GM18858 (cell line): ENCODE data around the gene MYH7.
"Not testable (repeated sequence)": the region's sequence is repeated elsewhere in the genome, so short reads cannot be mapped to it uniquely, and the experiment has no call there.

Source experiments
- ATAC-seq: cut with Tn5 transposase; IDR thresholded peaks from one replicate; pipeline ENCODE4 v1.9.1; 2021; ENCODE audit not compliant: unreplicated experiment

The MYH7 gene

DNA sequence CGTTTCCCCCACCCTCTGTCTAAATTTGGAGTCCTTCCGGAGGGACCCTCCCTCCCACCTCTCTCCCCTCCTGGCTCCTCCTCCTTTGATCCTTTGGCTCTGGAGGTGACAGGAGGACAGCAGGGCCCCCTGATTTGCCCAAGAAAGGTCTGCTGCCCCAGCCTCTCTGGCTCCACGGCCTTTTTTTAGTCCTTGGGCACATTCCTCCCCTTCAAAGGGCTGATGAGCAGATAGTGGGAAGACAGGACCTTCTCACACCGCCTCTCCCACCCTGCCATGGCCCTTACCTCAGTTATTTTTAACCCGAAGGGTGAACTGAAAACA, 27.2 kb downstream of the MYH7 start:
- no peak for ATAC-seq

DNA sequence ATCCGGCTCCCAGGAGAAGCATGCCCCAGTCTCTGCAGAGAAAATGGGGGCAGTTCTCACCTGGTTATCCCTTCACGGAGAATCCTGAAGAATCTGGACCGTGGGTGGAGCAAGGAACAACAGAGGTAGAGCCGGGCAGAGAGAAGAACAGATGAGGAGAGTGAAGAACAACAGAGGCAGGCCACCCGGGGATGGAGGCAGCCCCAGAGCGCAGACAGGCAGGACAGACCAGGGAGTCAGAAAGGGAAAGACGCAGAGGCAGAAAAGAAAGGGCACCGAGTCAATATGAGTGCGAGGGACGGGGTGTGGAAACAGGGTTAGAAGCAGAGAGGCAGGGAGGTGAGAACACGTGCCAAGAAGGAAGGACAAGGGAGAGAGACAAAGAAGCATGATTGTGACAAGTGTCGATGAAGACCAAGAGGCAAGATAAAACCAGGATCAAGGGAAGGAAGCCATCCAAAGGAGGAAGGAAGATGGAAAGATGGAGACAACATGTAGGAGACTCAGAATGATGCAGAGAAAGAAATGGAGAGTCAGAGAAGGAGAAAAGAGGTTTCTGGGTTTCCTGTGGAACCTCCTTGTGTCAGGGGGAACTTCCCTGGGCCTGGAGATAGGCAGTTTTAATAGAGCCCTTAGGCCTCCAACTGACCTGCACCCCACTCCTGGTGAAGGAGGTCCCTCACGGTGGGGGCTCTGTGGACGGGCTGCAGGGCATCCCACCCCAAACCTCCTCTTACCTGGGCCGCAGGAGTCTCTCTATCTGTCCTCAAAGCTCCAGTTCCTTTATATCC, 27.7 kb downstream of the MYH7 start, which contains the start of gene MYH6:
Gene MYH6, minus strand, starts transcription at position 758 of the 791 bp plus-strand sequence. CDS start 1,050 bp downstream, outside the sequence.
- ATAC-seq = no peak

DNA sequence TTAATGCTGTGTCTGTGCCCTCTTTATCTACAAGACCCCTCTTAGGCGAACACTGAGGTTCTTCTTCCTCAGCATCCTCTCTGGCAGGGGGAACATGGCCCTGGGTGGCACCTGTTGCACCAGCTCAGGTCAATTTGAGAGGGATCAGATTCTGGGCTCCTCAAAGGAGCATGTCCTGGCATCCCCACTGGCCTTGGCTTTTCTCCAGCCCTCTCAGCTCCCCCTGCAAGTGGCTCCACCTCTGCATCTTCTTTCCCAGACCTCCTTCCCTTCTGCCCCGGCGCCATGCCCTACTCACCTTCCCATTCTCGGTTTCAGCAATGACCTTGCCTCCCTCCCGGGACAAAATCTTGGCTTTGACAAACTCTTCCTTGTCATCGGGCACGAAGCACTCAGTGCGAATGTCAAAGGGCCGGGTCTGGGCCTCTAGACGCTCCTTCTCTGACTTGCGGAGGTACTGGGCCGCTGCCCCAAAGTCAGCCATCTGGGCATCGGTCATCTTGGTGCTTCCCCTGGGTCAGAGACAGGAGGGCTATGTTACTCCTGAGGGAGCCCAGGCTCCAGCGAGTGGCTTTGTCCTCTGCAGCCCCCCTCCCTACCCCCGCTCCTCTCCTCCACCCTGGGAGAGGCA, 28.6 kb downstream of the MYH7 start:
- no peak for ATAC-seq

GRCh38 chr14:23406244-23406643, 29.2 kb downstream of the MYH7 start:
- peak; percentile 48 for ATAC-seq

GRCh38 chr14:23405516-23406025, 29.9 kb downstream of the MYH7 start:
- ATAC-seq = no peak

GRCh38 chr14:23405096-23405495, 30.4 kb downstream of the MYH7 start:
- no peak for ATAC-seq

DNA sequence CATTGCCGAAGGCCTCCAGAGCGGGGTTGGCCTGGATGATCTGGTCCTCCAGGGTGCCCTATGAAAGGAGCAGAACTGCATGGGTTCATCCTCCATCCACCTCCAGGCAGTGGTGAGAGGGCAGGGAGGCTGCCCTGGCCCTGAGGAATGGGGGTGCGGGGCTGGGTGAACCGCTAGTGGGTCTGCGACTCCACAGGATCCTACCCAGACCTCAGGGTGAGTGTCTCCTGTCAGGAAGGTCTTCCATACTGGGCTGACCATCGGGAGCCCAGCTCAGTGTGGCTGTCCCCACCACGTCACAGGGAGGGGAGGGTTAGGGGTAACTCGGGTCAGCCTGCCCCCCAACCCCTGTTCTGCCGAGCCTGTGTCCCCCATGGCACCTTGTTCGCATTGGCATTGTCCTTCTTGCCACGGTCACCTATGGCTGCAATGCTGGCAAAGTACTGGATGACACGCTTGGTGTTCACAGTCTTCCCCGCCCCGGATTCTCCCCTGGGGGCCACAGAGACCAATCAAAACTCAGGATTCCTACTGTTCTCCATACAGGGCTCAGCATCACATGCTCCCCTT, 31.0 kb downstream of the MYH7 start:
- no peak for ATAC-seq

- no peak for ATAC-seq
Observed at GRCh38 chr14:23403908-23404307, 31.6 kb downstream of the MYH7 start.

GRCh38 chr14:23403139-23403438, 32.4 kb downstream of the MYH7 start:
- no peak for ATAC-seq

DNA sequence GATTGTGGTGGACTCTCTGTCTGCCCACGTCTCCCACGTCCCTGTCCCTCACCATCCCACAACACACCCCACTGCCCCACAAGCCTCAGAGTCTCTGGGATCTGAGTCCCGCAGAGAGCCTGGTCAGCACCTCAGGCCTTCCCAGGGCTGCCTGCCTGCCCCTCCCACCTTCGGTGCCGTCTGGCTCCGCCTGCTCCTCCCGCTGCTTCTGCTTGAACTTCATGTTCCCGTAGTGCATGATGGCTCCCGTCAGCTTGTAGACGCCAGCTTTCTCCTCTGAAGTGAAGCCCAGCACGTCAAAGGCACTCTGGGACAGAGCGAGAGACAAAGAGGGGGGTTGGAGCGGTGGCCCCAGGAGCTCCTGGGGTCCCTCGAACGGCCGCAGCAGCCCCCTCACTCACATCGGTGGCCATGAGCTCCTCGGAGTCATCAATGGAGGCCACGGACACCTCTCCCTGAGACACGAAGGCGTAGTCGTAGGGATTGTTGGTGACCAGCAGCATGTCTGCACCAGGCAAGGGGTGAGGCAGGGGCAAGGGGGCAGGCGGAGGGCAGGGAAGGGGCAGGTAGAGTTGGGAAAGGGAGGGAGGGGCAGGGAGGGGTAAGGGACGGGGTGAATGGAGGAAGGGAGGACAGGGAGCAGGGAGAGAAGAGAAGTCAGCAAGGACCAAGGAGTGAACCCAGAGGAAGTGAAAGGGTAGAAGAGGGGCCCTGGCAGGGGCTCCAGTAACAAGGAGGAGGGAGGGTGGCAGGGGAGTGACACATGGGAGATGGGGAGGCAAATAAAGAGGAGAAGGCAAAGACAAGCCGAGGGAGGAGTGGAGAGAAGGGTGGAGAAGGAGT, 32.9 kb downstream of the MYH7 start:
- no peak for ATAC-seq

GRCh38 chr14:23401291-23401690, 34.2 kb downstream of the MYH7 start:
- no peak for ATAC-seq

GRCh38 chr14:23400496-23401149, 34.8 kb downstream of the MYH7 start:
- ATAC-seq = not testable (repeated sequence)

DNA sequence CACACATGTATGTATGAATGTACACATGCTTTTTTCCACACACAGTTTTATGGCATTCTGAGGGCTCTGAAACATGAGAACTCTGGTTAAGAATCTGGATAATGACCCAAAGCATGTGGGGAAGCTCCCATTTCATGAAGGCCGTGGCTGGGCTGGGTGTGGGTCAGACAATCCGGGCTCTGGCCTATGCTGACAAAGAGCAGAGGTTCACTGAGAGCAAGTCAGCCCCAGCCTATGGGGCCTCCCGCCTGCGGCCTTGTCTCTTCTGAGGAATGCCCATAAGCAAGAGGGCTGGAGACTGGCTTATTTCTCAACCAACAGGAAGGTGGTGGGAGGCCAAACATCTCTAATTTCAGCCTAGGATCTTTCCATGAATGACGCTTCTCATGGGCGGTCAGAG, 35.9 kb downstream of the MYH7 start:
- ATAC-seq = no peak

GRCh38 chr14:23399136-23399535, 36.3 kb downstream of the MYH7 start:
- ATAC-seq = no peak

DNA sequence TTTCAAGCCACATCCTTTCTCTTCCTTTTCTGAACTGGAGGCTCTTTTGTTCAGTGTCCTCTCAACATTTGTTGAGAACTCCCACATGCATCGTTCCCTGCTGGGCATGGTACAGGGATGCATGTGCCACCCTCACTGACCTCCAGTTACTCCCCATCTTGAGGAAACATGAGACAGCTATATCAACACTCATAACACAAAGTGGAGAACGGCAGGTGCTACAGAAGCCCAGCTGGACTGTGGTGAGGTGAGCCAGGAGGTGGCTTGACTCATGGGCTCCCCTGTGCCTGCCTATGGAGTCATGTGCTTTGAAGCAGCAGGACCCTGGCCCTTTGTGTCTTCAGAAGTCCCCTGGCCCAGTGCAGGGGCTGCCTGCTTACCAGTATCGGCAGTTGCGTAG, 37.1 kb downstream of the MYH7 start:
- ATAC-seq = no peak

- no peak for ATAC-seq
Observed at GRCh38 chr14:23396781-23397407, 38.6 kb downstream of the MYH7 start.

- ATAC-seq = no peak
Observed at GRCh38 chr14:23396126-23396525, 39.3 kb downstream of the MYH7 start.

- no peak for ATAC-seq
Observed at GRCh38 chr14:23392613-23393012, 42.8 kb downstream of the MYH7 start.

DNA sequence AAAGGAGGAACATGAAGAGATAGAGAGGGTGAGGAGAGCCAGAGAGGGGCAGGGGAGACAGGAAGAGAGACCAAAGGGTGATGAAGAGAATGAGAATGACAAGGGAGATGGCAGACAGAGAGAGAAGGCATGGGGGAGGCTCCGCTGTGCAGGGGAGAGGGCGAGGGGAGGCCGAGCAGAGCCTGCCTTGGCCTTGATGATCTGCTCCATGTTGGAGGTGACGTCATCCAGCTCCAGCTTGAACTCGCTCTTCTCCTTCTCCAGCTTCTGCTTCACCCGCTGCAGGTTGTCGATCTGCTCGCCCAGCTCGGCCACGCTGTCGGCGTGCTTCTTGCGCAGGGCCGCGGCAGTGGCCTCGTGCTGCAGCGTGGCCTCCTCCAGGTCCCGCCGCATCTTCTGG, 45.6 kb downstream of the MYH7 start:
- ATAC-seq = not testable (repeated sequence)

DNA sequence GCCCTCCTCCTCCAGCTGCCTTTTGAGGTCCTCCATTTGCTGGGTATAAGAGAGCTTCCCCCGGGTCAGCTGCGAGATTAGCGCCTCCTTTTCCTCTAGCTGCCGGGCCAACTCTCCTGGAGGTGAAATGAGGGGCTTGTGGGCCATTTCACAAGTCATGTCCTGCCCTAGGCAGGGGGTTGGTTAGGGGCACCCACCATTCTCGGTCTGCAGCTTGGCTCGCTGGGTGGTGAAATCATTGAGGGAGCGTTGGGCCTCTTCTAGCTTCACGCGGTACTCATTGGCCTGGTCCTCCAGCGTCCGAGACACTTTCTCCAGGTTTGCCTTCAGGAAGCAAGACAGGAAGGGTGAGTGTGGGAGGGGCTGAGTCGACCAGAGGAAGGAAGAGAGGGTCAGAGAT, 46.1 kb downstream of the MYH7 start:
- ATAC-seq = no peak
